ENCODE data around the gene OTOP3. TPM values are rescaled to one million over a fixed set of nuclear protein-coding genes. Genes with fewer than 3 reads are reported as not detected.

Gene OTOP3
- total RNA-seq, 2 donors from 2014 or later, result not detected

- Histone ChIP-seq H3K9me3 (no peaks in the 10 kb centered on the region), H3K36me3 (peaks cover 2% of the 10 kb centered on the region), H3K4me1 (peaks cover 0 to 26% of the 10 kb centered on the region in 2 donors), H3K27me3 (no peaks in the 10 kb centered on the region), H3K27ac (no peak overlapping the region), H3K4me3 (no peak overlapping the region)
- no peak for DNase-seq (ENCODE audit: low spot score)
- TF ChIP-seq CTCF (IDR thresholded peaks at IDR 0.05), result no peak
These were observed 58.7 kb downstream of the OTOP3 start for GRCh38 chr17:74994440-74994839.

GRCh38 chr17:74995847-74996246, 60.1 kb downstream of the OTOP3 start:
- Histone ChIP-seq H3K27me3 (no peaks in the 10 kb centered on the region), H3K27ac (no peak overlapping the region), H3K36me3 (peaks cover 12% of the 10 kb centered on the region), H3K4me3 (no peak overlapping the region), H3K4me1 (peaks cover 0 to 17% of the 10 kb centered on the region in 2 donors), H3K9me3 (no peaks in the 10 kb centered on the region)
- no peak for DNase-seq (ENCODE audit: low spot score)
- no peak for TF ChIP-seq CTCF (IDR thresholded peaks at IDR 0.05)

- H3K27ac ChIP-seq, result peak overlapping the region; percentile 22 to 68
These were observed 63.1 kb downstream of the OTOP3 start for GRCh38 chr17:74998783-74999182.

GRCh38 chr17:74999523-74999922, 63.8 kb downstream of the OTOP3 start:
- DNase-seq (ENCODE audit: low spot score), result no peak
- TF ChIP-seq CTCF (IDR thresholded peaks at IDR 0.05), result no peak
- Histone ChIP-seq H3K9me3 (no peaks in the 10 kb centered on the region), H3K4me3 (no peak overlapping the region), H3K4me1 (peaks cover 0 to 17% of the 10 kb centered on the region in 2 donors), H3K36me3 (peaks cover 49% of the 10 kb centered on the region), H3K27ac (peak overlapping the region; percentile 22 to 68), H3K27me3 (no peaks in the 10 kb centered on the region)

More at GRCh38 chr17:74998783-74999182, 63.1 kb downstream of the OTOP3 start:
- H3K27me3 ChIP-seq, result no peaks in the 10 kb centered on the region
- peaks cover 0 to 17% of the 10 kb centered on the region in 2 donors for H3K4me1 ChIP-seq
- H3K4me3 ChIP-seq, result no peak overlapping the region
- DNase-seq (ENCODE audit: low spot score), result no peak
- TF ChIP-seq CTCF (IDR thresholded peaks at IDR 0.05), result no peak
- H3K9me3 ChIP-seq, result no peaks in the 10 kb centered on the region
- H3K36me3 ChIP-seq, result peaks cover 42% of the 10 kb centered on the region

Other genes with a start within 250 kb of the OTOP3 start
- gene CD300LF, start 223.0 kb upstream of the OTOP3 start, total RNA-seq, result under 1 TPM in 1 of 2 donors, not detected in 1; 0.71 TPM
- under 1 TPM; 0.89 to 0.90 TPM for gene RAB37, start 198.6 kb upstream of the OTOP3 start, total RNA-seq
- 10 to 100 TPM; 20.2 to 30.9 TPM for gene NHERF1, start 187.3 kb upstream of the OTOP3 start, total RNA-seq
- 10 to 100 TPM; 16.2 to 18.7 TPM for gene NAT9, start 159.6 kb upstream of the OTOP3 start, total RNA-seq
- gene GRIN2C, start 76.0 kb upstream of the OTOP3 start, total RNA-seq, result 10 to 100 TPM; 27.6 to 34.4 TPM
- 1 to 10 TPM; 4.1 to 7.9 TPM for gene FDXR, start 62.9 kb upstream of the OTOP3 start, total RNA-seq
- gene FADS6, start 42.3 kb upstream of the OTOP3 start, total RNA-seq, result not detected
- gene USH1G, start 12.6 kb upstream of the OTOP3 start, total RNA-seq, result under 1 TPM; 0.20 to 0.22 TPM
- gene OTOP2, start 11.6 kb upstream of the OTOP3 start, total RNA-seq, result not detected
- gene HID1, start 36.9 kb downstream of the OTOP3 start, total RNA-seq, result 10 to 100 TPM; 10.6 to 11.7 TPM
- gene CDR2L, start 51.7 kb downstream of the OTOP3 start, total RNA-seq, result 10 to 100 TPM; 13.6 to 28.8 TPM
- gene MRPL58, start 76.8 kb downstream of the OTOP3 start, total RNA-seq, result 100 to 1,000 TPM in 1 of 2 donors, 10 to 100 TPM in 1; 44.8 to 104 TPM
- gene ATP5PD, start 111.1 kb downstream of the OTOP3 start, total RNA-seq, result 100 to 1,000 TPM; 675 to 871 TPM
- gene KCTD2, start 111.3 kb downstream of the OTOP3 start, total RNA-seq, result 10 to 100 TPM; 17.9 to 28.4 TPM
- gene SLC16A5, start 152.1 kb downstream of the OTOP3 start, total RNA-seq, result 10 to 100 TPM; 16.5 to 34.1 TPM
- 1 to 10 TPM; 4.9 to 9.5 TPM for gene ARMC7, start 174.1 kb downstream of the OTOP3 start, total RNA-seq
- gene NT5C, start 195.8 kb downstream of the OTOP3 start, total RNA-seq, result 10 to 100 TPM; 41.4 to 77.5 TPM
- 10 to 100 TPM; 15.1 to 15.8 TPM for gene JPT1, start 218.6 kb downstream of the OTOP3 start, total RNA-seq
- gene SUMO2, start 247.1 kb downstream of the OTOP3 start, total RNA-seq, result 10 to 100 TPM; 45.7 to 58.1 TPM